Non-pigmented ciliary epithelial cell (primary cell): Measurements from ENCODE around the gene SMARCD2.
"Not testable (repeated sequence)": the region's sequence is repeated elsewhere in the genome, so short reads cannot be mapped to it uniquely, and the experiment has no call there.

Source experiments
- DNase-seq: peaks from one replicate; pipeline ENCODE4 v3.0.0-alpha.2; 2010; ENCODE audit warnings: low read depth

SMARCD2 gene

DNA sequence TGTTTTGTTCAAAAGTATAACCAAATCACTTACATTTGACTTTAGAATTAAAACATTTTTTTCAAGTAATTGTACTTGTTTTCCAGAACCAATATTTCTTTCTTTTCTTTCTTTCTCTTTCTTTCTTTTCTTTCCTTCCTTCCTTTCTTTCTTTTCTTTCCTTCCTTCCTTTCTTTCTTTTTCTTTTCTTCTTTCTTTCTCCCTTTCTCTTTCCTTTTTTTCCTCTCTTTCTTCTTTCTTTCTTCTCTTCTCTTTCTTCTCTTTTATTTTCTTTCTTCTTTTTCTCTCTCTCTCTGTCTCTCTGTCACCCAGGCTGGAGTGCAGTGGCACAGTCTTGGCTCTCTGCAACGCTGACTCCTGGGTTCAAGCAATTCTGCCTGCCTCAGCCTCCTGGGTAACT lies 41.7 kb downstream of the SMARCD2 start:
- no peak for DNase-seq

GRCh38 chr17:63798572-63799106 lies 43.8 kb downstream of the SMARCD2 start:
- no peak for DNase-seq

DNA sequence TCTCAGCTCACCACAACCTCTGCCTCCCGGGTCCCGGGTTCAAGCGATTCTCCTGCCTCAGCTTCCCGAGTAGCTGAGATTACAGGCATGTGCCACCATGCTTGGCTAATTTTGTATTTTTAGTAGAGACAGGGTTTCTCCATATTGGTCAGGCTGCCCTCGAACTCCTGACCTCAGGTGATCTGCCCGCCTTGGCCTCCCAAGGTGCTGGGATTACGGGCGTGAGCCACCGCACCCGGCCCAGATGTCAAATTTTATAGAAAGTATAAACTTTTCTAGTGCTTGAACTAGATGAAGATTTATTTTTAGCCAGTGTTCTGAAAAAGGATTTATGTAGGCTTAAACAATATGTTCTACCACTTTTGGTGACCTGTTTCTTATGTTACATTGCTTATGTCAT lies 46.1 kb downstream of the SMARCD2 start:
- not testable (repeated sequence) for DNase-seq

GRCh38 chr17:63792055-63792729 lies 50.3 kb downstream of the SMARCD2 start:
- DNase-seq, result no peak

DNA sequence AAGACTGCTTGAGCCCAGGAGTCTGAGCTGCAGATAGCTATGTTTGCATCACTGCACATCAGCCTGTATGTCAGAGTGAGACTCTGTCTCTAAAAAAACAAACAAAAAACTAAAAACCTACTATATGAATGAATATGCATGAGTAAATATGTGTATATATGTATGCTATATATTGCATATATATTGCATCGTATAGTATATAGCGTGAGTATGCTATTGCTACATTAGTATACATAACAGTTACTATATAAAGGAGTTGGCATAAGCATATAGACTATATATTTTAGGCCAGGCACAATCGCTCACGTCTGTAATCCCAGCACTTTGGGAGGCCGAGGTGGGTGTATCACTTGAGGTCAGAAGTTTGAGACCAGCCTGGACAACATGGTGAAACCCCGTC lies 52.4 kb downstream of the SMARCD2 start:
- no peak for DNase-seq

DNA sequence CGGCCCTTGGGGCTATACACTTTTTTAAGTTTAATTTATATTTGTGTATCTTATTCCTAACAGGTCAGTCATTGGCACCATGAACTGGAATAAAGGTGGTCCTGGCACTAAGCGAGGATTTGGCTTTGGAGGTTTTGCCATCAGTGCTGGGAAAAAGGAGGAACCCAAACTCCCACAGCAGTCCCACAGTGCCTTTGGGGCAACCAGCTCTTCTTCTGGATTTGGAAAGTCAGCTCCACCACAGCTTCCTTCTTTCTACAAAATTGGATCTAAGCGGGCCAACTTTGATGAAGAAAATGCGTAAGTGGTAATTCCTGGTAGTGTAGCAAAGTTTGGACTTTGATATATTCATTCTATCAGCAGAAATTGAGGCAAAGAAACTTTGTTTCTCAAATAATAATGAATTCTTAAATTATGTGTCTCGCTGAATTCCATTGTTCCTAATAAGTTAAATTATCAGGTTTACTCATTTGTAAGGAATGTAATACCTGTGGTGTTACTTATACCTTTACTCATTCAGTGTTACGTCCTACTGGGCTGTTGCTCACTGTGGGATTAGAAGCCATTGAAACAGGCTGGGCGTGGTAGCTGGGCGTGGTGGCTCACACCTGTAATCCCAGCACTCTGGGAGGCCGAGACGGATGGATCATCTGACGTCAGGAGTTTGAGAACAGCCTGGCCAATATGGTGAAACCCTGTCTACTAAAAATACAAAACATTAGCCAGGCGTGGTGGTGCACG lies 55.3 kb downstream of the SMARCD2 start:
- DNase-seq, result no peak

GRCh38 chr17:63786117-63786516 lies 56.4 kb downstream of the SMARCD2 start:
- DNase-seq, result no peak

GRCh38 chr17:63785556-63785955 lies 56.9 kb downstream of the SMARCD2 start:
- no peak for DNase-seq

DNA sequence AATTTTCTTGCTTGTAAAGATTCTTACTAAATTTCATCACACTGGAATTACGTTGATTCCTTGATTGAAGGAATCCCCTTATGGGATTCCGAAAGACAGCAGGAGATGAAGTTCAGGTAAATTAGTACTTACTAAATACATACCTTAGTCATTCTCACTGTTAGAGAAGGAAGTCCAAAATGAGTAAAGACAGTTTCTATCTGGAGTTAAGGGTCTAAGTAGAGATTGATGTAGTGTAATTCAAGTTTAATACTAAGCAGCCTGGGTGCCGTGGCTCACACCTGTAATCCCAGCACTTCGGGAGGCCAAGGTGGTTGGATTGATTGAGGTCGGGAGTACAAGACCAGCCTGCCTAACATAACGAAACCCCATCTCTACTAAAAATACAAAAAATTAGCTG lies 59.0 kb downstream of the SMARCD2 start:
- DNase-seq, result no peak
